GM19395 (cell line): ENCODE data around the gene ELFN1.

Source experiments
- ATAC-seq: cut with Tn5 transposase; IDR thresholded peaks from one replicate; pipeline ENCODE4 v1.9.1; 2021; ENCODE audit warnings: mild to moderate bottlenecking, moderate library complexity; ENCODE audit not compliant: unreplicated experiment

The ELFN1 gene

GRCh38 chr7:1723254-1723653 lies 53.2 kb downstream of the ELFN1 start:
- no peak for ATAC-seq

GRCh38 chr7:1724118-1724910 lies 54.2 kb downstream of the ELFN1 start:
- ATAC-seq = no peak

- ATAC-seq = no peak
Observed at GRCh38 chr7:1725199-1725690, 55.2 kb downstream of the ELFN1 start.

- no peak for ATAC-seq
Observed at GRCh38 chr7:1725766-1726630, 55.9 kb downstream of the ELFN1 start.

- ATAC-seq = no peak
Observed at GRCh38 chr7:1727079-1727478, 57.0 kb downstream of the ELFN1 start.

GRCh38 chr7:1727812-1728570 lies 57.9 kb downstream of the ELFN1 start:
- no peak for ATAC-seq

- no peak for ATAC-seq
Observed at GRCh38 chr7:1729183-1729582, 59.1 kb downstream of the ELFN1 start.

- no peak for ATAC-seq
Observed at GRCh38 chr7:1729773-1730172, 59.7 kb downstream of the ELFN1 start.

GRCh38 chr7:1732072-1732471 lies 62.0 kb downstream of the ELFN1 start:
- ATAC-seq = no peak

GRCh38 chr7:1732645-1733044 lies 62.6 kb downstream of the ELFN1 start:
- ATAC-seq = no peak

GRCh38 chr7:1733206-1733907 lies 63.3 kb downstream of the ELFN1 start:
- ATAC-seq = no peak

- no peak for ATAC-seq
Observed at GRCh38 chr7:1733908-1734730, 64.0 kb downstream of the ELFN1 start.

GRCh38 chr7:1735262-1735661 lies 65.2 kb downstream of the ELFN1 start:
- no peak for ATAC-seq

GRCh38 chr7:1735806-1736483 lies 65.9 kb downstream of the ELFN1 start:
- no peak for ATAC-seq

- no peak for ATAC-seq
Observed at GRCh38 chr7:1736484-1736817, 66.4 kb downstream of the ELFN1 start.

- ATAC-seq = no peak
Observed at GRCh38 chr7:1736830-1737229, 66.8 kb downstream of the ELFN1 start.

- ATAC-seq = no peak
Observed at GRCh38 chr7:1737523-1737922, 67.4 kb downstream of the ELFN1 start.

- ATAC-seq = no peak
Observed at GRCh38 chr7:1737956-1738355, 67.9 kb downstream of the ELFN1 start.

- ATAC-seq = no peak
Observed at GRCh38 chr7:1738511-1738910, 68.4 kb downstream of the ELFN1 start.
